ENCODE measurements around the gene CBLIF.
"Not testable (repeated sequence)": the region's sequence is repeated elsewhere in the genome, so short reads cannot be mapped to it uniquely, and the experiment has no call there.

CBLIF gene

GRCh38 chr11:59794417-59794816 is 50.9 kb downstream of the CBLIF start:
- DNase-seq (ENCODE audit: low read depth in 2 of 2) = no peak

DNA sequence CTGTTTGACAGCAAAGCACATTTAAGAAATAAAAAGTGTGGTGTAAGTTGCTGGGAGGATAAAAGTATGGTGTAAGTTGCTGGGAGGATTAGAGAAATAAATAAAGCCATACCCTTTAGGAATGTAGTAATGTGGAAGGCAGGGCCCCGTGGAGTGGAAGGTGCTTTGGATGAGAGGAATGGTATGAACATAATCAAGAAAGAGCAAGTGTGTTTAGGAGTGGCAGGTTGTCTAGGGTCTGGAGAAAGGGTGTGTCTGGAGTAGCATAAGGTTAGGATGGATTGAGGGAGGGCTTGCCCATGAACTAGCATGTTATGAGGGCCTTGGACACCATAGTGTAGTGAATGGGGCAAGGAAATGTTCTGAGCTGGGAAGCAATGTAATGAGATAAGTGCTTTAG is 52.8 kb downstream of the CBLIF start:
- DNase-seq (ENCODE audit: low read depth in 2 of 2) = no peak

GRCh38 chr11:59791639-59792038 is 53.7 kb downstream of the CBLIF start:
- no peak for DNase-seq (ENCODE audit: low read depth in 2 of 2)

- DNase-seq (ENCODE audit: low read depth in 2 of 2) = no peak
Measured at GRCh38 chr11:59787816-59788215, 57.5 kb downstream of the CBLIF start.

GRCh38 chr11:59787255-59787588 is 58.1 kb downstream of the CBLIF start:
- no peak for DNase-seq (ENCODE audit: low read depth in 2 of 2)

DNA sequence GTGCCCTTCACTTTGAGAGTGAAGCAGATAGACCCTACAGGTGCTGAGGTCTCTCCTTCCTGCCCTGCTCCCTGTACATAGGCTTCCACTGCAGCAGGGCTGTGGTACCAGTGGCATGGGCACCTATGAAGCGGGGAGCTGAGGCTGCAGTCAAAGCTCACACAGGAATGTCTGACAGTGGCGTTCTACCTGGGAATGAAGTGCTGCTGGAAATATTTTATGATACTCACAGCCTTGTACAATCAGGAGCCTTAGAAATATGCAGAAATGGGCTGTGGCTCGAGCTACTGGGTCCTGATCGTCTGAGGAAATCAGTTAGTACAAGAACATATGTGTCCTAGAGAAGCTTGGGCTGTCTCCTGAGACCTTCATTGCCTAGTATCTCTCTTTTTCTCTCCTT is 59.5 kb downstream of the CBLIF start:
- no peak for DNase-seq (ENCODE audit: low read depth in 2 of 2)

DNA sequence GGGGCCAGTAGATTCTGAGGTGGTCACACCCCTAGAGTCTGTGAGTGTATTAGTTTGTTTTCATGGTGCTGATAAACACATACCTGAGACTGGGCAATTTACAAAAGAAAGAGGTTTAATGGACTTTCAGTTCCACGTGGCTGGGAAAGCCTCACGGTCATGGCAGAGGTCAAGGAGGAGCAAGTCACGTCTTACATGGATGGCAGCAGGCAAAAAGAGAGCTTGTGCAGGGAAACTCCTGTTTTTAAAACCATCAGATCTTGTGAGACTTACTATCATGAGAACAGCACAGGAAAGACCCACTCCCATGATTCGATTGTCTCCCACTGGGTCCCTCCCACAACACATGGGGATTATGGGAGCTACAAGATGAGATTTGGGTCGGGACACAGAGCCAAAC is 60.9 kb downstream of the CBLIF start:
- DNase-seq (ENCODE audit: low read depth in 2 of 2) = not testable (repeated sequence)

- no peak for DNase-seq (ENCODE audit: low read depth in 2 of 2)
Measured at GRCh38 chr11:59783632-59784090, 61.6 kb downstream of the CBLIF start.

DNA sequence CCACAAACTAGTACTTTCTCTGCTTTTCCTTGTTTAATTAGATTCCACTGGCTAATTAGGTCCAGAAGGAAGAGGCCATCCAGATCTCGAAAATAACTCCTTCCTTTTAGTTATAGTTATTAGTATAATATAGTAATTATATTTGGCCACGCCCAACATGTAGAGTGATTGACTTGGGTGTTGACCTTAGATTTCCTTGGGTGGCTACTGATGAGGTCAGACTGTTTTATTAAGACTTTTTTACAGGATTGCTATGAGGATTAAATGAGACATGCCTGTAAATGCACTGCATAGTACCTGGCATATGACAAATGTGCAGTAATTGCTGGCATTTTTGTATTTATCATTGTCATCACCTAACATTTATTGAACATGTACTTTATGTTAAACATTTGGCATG is 63.2 kb downstream of the CBLIF start:
- DNase-seq (ENCODE audit: low read depth in 2 of 2) = no peak

DNA sequence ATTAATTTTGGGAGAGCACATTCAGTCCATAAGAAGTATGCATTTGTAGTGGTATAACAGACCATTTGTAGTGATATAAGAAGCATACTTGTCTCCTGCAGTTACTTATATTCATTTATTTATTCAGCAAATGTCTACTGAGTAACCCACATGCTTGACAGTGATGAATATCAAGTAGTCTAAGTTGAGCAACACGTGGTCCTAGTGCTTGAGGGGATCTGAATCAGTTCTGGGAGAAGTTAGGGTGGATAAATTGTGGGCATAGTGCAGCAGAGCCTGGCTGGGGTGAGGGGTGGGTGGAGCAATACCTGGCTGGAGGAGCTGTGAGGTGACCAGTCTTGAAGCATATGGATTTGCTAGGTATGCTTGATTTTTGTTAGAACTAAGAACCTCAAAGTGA is 65.8 kb downstream of the CBLIF start:
- no peak for DNase-seq (ENCODE audit: low read depth in 2 of 2)

Measured in activated CD4-positive, alpha-beta T cell treated with anti-CD3 and anti-CD28 coated beads for 24 hours (primary cell).